GM12873 (cell line): ENCODE measurements around the gene SCARF2.

Experiments used
- CTCF ChIP-seq: IDR thresholded peaks from 2 replicates; pipeline ENCODE4 v1.5.1; 2012; ENCODE audit warnings: low read depth, mild to moderate bottlenecking, moderate library complexity, low read length, control low read depth; ENCODE audit not compliant: insufficient read depth; ENCODE audit errors: missing control alignments

Gene SCARF2

GRCh38 chr22:20434264-20434751 lies 3.3 kb downstream of the SCARF2 start:
- no peak for TF ChIP-seq CTCF

- TF ChIP-seq CTCF = no peak
These were observed 3.9 kb downstream of the SCARF2 start for GRCh38 chr22:20433686-20434241.

GRCh38 chr22:20433191-20433590 lies 4.4 kb downstream of the SCARF2 start:
- TF ChIP-seq CTCF = no peak

- no peak for TF ChIP-seq CTCF
These were observed 5.4 kb downstream of the SCARF2 start for GRCh38 chr22:20432244-20432686.

- TF ChIP-seq CTCF = no peak
These were observed 6.0 kb downstream of the SCARF2 start for GRCh38 chr22:20431511-20432192.

- peak; percentile 42 for TF ChIP-seq CTCF
These were observed 6.7 kb downstream of the SCARF2 start for GRCh38 chr22:20430720-20431510.

- TF ChIP-seq CTCF = no peak
These were observed 7.4 kb downstream of the SCARF2 start for GRCh38 chr22:20430101-20430719.
